NCI-H1048 (cell line): Measurements from ENCODE around the gene SFXN5.

Source experiments
- DNase-seq: peaks from one replicate; lab custom pipeline; 2025; lab: John Stamatoyannopoulos, UW

Gene SFXN5

GRCh38 chr2:73020657-73021370 is 50.7 kb downstream of the SFXN5 start:
- DNase-seq, result no peak

GRCh38 chr2:73020306-73020656 is 51.2 kb downstream of the SFXN5 start:
- DNase-seq, result no peak

DNA sequence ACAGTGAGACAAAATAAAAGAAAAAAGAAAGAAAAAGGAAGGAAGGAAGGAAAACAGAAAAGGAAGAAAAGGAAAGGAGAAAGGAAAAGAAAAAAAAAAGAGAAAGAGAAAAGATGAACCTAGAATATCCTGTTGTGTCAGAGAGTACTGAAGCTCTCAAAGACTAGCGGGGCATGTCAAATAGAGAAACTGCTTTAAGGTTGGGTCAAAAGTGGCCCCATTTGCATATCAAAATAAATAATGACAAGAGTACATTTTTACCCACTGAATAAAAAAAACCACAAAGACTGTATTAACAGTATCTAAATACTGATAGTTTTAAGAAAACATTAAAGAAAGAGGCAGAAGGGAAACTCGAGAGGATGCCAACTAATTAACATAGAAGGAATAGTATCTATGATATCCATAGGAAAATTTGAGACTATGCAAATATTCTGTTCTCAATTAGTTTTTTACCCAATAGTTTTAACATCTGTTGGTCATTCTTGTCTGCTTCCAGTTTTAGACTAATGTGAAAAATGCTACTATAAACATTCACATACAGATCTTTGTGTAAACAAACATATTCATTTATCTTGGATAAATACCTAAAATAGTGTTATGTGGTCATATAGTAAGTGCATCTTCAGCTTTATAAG is 53.2 kb downstream of the SFXN5 start:
- no peak for DNase-seq

DNA sequence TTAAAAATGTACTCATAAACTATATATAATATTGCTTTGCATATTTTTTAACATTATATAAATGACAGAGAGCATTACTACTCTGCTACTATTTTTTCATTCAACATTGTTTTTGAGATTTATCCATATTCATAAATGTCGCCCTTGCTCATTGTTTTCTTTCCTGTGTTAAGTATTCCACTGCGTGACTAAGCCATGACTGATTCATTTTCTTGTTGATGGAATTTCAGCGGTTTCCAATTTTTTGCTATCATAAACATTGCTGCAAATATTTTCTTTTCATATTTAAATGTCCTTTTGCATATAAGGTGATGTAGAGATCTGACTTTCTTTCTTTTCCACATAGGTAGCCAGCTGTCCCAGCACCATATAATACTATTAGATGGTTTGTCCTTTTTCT is 57.6 kb downstream of the SFXN5 start:
- no peak for DNase-seq

DNA sequence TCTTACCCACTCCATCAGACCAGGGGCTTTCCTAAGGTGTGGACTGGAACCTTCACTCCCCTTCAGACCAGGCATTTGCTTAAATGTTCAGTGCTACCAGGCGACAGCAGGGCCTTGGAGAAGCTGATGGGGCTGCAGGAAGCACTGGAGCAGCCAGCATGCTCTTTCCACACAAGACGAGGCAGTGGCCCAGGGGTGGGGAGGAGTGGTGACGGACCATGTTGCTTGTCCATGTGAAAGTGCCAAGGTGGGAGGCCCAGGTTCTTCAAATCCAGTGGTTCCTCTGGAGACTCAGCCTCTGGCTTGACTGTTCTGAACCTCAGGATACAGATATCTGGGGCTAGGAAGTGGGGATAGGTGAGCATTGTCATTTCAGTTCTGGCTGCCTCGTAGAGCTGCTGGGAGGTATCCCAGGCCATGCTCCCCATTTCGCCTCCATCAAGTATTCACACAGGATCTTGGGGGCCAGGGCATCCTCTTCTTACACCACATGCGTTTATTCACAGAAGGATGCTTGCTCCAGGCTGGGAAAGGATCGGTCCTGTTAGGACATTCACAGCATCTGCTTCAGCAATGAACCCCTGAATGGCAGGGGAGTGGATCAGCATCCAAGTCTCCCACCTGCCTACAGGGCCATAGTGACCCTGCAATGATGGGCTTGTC is 62.2 kb downstream of the SFXN5 start:
- DNase-seq, result no peak

DNA sequence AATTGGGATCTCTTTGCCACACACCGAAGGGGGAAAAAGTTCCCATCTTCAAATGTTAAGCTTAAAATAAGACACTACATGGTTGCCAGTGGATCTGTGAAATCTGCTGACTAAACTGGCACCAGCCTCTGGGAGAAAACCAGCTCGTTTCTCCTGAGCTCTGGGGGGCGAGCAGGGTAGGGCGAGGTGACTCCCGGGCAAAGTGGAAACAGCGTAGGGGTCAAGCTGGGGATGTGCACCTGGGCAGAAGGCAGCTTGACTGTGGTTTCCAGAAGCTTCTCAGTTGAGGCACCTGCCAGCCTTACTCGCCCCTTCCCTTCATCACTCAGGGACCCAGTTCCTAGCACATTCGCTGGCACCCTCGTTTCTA is 62.8 kb downstream of the SFXN5 start:
- DNase-seq, result no peak

- DNase-seq, result no peak
Observed at GRCh38 chr2:73007991-73008765, 63.3 kb downstream of the SFXN5 start.

DNA sequence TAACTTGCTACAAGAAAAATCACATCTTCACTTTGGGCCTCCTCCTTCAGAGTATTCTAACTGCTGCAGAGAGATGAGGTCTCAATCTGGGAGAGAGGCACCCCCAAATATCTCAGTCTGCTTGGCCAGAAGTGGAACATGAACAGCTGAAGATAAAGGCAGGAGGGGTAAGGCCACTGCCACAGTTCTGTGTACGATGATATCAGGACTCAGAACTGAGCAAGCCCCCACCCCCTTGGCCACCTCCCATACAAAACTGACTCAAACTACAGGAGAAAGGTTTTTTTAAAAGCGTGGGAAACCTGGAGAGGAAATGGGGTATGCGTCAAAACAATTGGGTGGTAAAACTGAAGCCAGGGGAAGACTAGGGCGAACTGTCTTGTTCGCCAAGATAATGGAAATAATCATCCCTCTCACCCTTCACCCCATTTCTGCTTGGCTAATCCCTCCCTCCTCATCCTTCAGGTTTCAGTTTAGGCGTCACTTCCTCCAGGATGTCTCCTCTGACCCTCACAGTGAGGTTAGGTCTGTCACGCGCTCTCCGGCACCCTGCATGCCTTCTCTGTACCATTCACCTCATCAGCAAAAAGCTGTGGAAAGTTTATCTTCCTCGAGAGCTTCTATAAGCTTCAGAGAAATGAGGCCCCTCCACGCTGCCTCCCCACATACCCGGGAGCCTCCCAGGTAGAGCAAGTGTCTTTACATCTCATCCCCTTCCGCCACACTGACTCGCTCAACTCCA is 64.4 kb downstream of the SFXN5 start:
- DNase-seq, result no peak

GRCh38 chr2:73004889-73005596 is 66.5 kb downstream of the SFXN5 start:
- DNase-seq, result no peak

DNA sequence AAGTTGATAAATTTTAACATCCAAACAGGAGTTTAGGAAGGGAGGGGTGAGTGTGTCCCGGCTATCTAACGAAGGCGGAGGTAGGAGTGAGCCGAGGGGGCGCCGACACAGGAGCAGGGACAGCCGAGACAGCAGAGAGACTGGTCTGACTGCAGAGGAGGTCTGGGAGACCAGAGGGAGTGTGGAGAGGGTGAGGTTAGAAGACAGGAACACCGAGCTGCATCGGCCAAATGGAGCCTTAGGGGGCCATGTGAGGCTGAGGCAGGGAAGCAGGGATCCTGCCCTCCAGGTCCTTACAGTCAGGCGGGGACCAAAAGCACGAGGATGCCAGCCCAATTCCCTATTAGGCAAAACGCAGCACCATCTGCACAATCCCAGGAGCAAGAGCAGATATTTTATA is 67.0 kb downstream of the SFXN5 start:
- no peak for DNase-seq

- DNase-seq, result no peak
Observed at GRCh38 chr2:73003027-73003426, 68.5 kb downstream of the SFXN5 start.

DNA sequence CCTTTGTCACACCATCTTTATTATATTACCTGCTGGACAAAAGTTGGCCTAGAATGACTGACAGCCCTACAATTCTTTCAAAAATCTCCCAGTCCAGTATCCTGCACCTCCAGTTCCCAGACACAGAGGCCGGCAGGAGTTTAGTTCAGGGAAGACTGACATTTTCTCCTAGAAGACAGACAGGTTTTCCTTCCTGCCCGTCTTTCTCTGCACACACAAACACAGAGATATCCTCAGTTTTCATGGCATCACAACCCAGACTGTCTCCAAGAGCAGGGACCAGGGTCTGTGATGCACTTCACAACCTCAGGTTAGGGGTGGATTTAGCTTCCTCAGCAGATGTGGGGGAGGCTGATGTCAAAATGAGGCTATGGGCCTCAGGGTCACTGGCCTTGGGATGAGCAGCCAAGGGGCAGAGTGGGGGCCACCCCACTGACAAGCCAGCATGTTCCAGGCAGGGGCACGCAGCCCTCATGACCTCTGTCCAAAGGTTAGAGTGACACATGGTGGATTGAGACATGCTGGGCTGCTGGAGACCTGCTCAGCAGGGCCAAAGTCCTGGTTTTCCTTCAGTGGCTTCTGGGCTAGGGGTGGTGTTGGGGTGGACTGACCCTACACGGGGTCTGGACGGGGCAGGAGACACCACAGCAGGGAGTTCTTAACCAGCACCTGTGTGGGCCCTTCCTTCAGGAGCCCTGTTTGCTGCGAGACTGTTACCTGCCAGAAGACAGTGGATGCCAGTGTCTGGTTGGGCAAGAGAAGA is 70.5 kb downstream of the SFXN5 start:
- DNase-seq, result no peak

DNA sequence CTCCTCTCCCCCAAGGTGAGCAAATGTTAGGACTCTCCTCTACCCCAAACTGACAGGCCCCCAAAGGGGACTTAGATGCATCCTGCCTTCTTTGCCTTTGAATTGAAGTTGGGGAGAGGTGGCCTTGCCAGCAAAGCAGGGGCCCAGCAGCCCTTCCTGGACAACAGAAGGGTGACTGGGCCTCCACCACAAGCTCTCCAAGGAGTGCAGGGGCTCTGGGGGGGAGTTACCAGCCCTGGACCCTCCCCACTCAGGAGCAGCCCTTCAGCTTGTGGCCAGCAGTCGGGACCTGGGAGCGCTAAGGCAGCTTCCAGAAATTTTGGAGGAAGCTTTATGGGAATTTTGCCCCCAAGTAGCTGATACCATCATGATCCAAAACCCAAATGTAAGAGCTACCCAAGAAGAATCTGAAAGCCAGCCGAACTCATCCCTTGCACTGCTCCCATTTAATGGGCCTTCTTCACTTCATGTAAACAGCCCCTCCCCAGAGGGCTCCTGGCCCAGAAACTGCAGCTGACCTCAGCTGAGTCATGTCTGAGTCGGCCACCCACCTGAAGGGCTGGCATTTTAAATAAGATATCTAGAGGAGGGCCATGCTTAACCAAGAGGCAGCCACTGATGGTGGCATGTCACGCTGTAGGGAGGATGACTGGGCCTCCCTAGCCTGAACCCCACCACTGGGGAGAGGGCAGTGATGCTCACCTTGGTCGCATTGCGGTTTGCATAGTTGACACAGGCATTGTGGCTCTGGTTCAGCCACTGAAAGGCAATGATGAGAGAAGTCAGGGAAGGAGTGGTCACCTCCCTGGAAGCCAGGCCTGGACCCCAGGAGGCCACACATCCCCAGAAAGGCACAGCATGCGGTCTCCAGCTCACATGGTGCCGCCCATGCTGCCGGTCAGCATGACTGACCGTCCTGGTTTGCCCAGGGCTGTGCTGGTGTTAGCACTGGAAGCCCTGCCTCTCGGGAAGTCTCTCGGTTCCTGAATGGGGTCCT is 71.5 kb downstream of the SFXN5 start:
- no peak for DNase-seq

DNA sequence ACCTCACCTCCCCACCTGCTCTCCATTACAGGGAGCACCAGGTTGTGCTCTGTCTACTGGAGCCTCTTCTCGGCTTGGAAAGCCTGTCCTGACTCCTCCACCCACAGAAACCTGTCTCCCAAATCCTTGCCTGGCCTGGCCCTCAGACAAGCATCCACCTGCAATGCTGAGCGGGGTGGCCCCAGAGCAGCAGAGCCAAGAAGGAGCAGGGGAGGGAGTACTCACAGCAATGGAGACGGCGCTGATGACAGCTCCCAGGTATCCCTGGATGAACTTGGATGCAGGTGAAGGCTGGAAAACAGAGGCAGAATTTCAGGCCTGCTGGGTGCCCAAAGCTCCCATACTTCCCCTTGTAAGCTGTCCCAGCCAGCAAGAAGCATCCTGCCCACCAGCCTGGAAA is 72.8 kb downstream of the SFXN5 start:
- DNase-seq, result no peak

GRCh38 chr2:72998234-72998651 is 73.3 kb downstream of the SFXN5 start:
- DNase-seq, result no peak

GRCh38 chr2:72996117-72996502 is 75.4 kb downstream of the SFXN5 start:
- DNase-seq, result no peak

DNA sequence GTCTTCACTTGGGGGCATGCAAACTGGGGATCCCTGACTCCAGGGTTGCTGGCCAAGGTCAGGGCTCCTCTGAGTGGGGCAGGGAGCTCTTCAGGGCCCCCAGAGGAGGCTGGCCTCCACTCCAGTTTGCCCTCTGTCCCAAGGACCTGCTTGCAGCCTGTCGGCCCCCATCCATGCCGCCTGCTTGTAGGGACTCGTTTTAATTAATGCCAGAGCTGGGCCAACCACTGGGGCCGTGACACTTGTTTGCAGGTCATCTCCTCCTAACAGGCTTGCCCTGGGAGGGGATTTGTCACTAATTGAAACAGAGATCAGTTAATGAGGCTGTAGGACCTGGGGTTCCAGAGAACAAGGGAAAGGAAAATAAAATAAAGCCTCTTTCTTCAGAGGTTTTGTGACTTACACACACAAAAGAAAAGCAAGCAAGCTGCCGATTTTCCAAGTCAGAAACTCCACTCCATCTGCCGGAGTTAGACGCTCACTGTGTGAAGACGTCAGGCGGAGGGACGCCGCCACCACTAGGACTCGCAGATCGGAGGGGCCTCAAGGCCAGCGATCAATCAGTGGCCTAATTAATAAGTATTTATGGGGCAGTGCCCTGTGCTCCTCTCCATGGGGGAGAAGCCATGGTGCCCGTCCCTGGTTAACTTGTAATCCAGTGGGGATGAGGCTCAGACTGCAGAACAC is 75.9 kb downstream of the SFXN5 start:
- DNase-seq, result no peak

DNA sequence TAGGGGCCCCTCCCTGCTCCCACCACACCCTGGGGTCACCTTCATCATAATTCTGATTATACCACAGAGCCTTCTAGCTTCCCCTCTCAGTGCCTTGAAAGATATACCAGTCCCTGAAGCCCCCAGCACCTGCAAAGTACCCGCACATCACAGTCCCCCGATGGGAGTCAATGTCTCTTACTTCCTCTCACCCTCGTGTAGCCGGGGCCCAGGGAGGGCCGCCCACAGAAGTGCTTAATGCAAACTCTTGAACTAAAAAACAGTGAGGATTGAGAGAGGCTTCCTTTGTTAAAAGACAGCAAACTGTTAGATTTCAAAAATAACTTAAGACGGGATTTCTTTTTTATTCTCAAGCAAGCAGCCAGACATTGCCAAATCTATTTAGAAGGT is 76.5 kb downstream of the SFXN5 start:
- DNase-seq, result no peak
